AG08395 (cell line): Measurements from ENCODE around the gene RAPGEF3.

Experiments used
- DNase-seq: peaks from one replicate; pipeline ENCODE4 v3.0.0; 2012; ENCODE audit warnings: mixed read lengths, low spot score

RAPGEF3 gene, protein sequence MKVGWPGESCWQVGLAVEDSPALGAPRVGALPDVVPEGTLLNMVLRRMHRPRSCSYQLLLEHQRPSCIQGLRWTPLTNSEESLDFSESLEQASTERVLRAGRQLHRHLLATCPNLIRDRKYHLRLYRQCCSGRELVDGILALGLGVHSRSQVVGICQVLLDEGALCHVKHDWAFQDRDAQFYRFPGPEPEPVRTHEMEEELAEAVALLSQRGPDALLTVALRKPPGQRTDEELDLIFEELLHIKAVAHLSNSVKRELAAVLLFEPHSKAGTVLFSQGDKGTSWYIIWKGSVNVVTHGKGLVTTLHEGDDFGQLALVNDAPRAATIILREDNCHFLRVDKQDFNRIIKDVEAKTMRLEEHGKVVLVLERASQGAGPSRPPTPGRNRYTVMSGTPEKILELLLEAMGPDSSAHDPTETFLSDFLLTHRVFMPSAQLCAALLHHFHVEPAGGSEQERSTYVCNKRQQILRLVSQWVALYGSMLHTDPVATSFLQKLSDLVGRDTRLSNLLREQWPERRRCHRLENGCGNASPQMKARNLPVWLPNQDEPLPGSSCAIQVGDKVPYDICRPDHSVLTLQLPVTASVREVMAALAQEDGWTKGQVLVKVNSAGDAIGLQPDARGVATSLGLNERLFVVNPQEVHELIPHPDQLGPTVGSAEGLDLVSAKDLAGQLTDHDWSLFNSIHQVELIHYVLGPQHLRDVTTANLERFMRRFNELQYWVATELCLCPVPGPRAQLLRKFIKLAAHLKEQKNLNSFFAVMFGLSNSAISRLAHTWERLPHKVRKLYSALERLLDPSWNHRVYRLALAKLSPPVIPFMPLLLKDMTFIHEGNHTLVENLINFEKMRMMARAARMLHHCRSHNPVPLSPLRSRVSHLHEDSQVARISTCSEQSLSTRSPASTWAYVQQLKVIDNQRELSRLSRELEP

DNA sequence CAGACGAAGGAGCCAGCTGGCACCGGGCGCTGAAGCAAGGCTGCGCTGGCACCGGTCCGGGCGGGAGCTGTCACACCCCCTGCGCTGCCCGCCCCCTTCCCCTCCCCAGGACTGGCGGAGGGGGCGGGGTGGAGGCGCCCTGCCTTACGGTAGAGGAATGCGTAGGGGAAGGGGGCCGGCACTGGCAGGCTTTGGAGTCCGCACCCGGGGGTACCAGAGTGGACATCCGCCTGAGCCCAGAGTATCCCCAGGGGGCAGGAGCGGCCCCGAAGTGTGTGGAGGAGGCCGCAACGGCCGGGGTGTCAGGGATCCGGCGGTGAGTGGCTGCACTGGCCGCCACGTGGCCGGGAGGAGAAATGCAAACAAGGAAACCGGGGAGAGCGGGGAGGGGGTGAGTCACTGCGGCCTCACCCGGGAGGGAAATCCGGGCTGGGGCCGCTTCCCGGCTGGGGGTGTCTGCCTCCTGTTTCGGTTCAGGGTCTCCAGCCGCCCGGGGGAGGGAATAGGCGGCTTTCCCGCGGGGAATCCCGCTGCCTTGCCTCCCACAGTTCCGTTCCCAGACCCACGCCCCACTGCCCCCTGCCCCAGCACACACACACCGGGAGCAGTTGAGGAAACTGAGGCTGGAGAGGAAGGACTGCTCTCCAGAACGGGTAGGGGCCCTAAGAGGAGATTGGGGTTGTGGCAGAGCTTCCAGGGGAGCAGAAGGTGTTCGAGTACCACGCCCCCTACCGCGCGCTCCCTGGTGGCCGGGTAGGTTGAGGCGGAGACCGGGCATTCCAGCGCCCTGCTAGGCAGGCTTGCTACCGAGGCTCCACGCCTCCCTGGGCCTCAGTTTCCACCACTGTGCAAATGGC lies at the start of gene RAPGEF3:
TSS of gene RAPGEF3 (minus strand) at position 47 of the 857 bp plus-strand sequence. CDS start 324 bp downstream, outside the sequence.
- DNase-seq: peak; percentile 93

DNA sequence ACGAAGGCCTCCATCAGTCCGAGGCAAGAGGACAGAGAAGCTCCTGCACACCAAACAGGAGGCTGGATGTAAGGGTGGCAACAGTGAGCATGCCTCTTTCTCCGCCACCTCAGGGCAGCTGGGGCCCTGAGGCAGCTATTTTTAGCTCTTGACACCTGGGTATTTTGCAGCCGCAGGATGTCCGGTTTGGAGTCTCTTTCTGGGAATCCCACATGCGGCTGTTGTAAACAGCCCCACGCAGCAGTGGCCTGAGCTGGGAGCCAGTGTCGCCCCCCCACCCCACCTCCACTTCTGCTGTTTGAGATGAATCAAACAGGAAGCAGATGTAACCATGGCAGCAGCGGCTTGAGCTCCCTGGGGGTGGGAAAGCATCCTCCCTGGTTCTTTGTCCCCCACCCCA lies 49.4 kb upstream of the RAPGEF3 start:
- DNase-seq: no peak

DNA sequence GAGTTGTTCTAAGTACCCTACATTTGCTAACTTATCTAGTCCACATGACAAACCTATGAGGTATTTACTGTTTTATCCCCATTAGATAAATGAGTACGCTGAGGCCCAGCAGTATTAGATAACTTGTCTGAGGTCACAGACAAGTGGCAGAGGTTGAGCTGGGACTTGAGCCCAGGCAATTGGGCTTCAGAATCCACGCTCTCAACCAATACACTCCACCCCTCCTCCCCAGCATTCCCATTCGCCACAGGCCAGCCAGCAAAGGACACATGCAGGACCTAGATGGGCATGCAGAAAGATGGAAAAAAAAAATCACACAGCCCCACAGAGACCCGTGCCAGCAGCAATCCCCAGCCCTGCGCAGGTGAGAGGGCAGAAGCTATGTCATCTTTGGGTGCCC lies 48.7 kb upstream of the RAPGEF3 start:
- no peak for DNase-seq

DNA sequence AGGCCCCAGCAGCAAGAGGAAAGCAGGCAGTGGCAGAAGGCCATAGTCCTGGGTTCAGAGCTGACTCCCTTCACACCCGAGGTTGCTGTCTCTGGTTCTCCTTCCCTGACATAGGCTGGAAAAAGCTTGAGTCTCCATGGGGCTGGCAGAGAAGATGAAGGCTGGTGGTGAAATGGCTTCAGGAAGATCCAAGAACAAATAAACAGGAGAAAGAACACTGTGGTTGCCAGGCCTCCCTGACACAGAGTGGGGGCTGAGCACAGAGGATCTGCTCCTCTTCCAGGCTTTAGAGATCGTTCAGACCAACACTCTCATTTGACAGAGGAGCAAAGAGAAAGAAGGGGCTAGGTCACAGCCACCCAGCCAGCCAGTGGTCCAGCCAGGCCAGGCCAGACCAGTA lies 46.7 kb upstream of the RAPGEF3 start:
- DNase-seq: no peak

DNA sequence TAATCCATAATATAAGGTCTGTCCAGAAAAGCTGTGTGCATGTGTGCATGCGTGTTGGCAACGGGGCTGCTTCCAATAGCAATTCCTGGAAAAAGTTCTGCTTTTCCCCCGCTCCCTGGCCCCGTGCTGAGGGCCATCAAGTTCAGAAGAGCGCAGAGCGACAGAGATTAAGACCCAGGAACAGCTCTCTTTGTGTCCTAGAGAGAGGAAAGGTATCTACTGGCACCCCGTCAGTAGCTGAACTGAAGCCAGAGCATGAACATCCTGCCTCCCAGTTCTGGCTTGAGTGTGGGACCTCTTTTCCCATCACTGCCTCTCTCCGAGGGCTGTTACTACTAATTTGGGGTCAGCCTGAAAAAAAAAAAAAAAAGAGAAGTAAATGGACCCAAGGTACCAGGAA lies 45.5 kb upstream of the RAPGEF3 start:
- no peak for DNase-seq

DNA sequence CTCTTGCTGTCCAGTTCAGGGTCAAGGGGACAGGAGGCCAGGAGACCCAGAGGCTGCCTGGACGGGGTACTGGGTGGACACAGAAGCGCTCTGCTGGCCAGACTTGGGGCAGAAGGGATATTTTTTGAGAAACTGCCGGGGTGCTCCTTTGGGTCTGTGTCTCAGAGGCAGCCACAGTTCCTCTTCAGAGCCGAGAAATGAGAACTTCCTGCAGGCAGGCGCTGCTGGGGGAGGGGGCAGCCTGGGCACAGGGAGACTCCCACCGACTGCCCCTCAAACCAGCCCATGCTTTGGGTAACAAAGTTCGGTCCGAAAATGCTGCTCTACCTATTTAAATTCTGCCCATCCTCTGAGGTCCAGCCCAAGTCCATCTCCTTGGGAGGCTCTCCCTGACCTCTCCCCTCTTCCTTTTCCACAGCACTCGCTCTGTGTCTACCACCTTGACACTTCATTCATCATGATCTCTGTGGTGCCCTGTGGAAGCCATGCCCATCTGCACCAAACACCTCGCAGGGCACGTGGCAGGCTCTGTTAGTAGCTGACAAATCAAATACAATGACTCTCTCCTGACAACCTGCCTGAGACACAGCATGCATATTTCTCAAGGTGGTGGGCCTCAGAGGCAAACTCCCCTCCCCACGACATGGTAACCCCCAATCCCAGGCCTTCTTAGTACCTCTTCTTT lies 44.7 kb upstream of the RAPGEF3 start:
- DNase-seq: no peak

DNA sequence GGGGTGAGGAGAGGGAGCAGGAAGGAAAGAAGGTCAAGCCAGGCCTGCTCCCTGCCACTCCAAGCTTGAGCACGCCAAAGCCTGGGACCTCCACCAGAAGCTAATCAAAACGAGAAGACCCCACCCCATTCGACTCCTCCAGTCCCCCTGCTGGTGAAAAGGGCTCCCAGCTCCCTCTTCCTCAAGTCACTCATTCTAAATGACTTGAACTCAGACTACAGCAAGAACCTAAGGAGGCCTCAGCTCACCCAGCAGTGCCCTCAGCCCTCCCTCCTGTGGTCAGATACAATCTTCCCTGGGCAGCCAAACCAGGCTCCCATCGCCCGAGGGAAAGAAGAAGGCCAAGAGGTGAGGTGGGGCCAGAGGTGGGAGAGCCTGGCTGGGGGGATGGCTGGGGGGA lies 43.6 kb upstream of the RAPGEF3 start:
- DNase-seq: no peak

DNA sequence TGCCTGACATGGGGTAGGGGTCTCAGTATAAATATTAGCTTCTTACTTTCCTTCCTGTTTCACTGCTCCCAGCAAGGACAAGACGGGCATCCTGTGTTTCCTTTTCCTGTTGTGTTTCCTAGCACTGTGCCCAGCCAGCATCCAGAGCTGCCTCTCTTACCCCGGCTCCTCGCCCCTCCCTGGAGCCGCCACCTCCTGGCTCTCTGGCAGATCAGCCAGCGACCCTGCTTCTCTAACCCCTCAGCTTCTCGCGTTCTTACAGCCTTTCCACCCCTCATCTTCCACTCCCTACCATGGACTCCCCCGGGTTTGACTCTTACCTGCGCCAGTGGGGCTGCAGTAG lies 43.2 kb upstream of the RAPGEF3 start:
- no peak for DNase-seq

DNA sequence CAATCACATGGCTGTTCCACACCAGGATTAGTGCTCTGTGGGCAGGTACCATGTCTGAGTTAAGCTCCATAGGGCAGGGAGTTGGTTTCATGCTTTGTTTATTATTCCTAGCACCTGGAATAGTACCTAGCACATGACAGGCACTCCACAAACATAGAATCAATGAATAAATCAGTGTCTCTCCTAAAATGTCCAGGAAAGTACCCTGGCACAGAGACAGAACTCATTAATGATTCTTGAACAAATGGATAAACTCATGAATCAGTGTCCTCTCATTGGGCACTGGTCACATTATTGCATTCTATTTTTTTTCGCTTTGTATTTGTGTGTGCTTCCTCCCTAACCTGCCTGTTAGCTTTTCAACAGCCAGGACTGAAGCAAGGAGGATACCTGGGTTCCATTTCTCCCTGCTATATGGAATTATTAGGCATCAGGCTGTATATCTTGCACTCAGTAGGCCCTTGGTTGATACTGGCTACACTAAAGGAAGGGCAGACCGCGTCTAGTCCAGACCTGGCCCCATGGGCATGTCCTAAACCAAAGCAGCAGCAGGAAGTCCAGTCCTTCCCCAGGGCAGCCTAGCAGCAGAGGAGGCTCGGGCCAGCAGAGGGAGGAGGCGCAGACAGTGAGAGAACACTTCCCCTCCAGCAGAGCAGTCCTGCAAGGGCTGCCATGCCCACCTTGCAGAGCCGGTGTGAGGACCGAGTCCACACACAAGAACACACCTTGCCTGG lies 42.7 kb upstream of the RAPGEF3 start:
- no peak for DNase-seq

DNA sequence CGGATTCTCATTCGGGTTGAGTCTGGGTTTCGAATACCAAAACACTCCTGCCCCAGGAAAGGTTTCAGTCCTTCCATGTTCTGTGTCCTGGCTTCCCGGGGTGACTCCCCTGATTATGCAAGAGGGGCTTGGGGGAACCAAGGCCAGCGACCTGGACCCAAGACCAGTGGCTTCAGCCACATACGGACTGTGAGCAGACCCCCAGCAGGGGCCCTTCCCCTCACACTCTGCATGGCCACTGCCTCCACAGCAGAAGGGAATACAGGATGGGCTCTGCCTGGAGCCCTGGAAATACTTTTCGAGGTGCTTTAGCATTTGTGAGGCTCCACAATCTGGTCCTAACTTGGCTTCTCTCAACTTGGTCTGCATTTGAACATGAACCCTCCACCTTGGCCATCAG lies 41.9 kb upstream of the RAPGEF3 start:
- no peak for DNase-seq

DNA sequence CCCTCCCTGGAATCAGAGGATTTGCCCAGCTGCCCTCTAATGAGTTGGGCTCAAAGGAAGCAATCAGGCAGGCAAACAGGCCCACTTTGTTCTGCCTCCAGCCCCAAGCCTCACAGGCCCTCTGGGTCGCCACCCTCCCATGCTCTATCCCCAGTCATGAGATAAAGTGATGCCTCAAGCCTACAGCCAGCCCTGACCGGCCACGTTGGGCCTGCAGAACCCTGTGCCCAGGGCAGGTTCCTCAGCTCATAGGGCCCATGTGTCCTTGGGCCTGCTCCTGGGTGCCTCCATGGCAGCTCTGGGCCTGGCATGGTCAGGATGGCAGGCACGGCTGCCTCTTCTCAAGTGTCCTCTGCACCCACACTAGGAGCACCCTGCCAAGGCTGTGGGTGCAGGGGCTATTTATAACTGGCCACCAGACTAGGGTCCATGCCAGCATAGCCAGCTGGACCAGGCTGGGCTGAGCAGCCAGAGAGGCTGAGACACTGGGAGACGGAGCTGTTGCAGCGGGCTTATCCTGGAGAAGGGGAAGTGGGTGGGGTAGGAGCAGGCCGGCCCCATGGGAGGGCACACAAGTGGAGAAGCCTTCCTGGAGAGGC lies 40.8 kb upstream of the RAPGEF3 start:
- DNase-seq: no peak

DNA sequence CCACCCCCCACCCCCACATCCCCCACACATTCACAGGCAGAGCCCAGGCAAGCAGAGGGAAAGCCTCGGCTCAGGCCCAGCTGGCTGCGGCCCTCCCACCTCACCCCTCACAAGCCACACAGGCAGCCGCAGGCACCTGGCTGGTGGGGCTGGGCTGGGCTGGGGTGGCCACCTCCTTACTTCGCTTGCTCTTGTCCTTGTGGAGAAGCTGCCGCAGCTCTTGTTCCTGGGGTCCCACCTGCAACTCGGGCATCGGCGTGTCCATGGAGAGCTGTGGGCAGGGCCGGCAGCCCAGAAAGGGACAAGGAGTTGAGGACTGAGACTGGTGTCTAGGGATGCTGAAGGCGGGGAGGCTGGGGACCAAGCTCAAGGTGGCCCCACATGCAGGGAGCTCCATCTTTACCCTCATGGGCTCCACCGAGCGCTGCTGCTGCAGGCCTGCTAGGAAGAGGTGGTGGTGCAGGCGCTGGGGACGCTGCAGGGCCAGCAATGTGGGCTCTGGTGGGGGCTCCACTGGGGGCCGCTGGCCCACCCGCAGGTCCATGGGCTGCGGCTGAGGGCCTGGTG lies 39.8 kb upstream of the RAPGEF3 start:
- no peak for DNase-seq

DNA sequence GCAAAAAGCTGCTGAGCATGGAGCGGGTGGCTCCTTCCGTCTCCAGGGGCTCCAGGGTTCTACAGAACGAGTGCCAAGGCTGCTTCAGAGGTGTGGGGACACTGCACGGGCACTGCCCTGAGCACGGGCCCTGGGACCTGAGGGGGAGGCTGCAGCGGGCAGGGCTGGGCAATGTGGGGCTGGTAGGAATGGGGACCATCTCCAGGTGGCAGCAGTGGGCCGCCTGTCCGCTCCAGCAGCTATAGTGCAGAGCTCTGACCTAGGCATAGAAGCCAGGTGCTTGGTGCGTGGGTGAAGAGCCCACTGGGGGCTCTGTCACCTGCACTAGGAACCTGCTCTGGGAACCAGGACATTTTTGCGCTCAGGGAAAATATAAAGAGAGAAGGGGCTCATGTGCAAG lies 38.8 kb upstream of the RAPGEF3 start:
- DNase-seq: no peak

DNA sequence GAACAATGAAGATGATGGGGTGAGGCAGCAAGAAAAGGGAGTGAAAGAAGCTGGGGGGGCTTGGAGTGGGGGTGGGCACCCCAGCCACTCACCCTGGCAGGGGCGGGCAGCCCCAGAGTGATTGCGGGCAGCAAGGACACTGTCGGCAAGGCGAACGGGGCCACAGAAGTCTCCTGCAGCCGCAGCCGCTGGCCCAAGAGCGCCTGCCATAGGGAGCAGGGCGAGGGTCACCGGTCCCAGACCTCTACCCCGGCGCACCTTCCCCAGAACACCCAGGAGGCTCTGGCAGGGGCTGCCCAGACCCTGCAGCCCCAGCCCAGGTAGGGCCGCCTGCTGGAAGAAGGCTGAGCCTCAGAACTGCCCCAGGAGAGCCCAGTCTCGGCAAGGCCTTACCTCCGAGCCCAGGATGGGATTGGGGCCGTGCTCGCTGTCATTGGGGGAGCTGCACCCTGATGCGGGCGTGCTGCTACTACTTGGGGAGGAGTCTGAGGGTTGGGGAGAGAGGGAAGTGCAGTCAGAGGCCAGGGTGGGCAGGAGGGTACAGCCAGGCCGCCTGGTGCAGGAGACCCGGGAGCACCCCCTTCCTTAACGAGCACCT lies 37.2 kb upstream of the RAPGEF3 start:
- DNase-seq: no peak

DNA sequence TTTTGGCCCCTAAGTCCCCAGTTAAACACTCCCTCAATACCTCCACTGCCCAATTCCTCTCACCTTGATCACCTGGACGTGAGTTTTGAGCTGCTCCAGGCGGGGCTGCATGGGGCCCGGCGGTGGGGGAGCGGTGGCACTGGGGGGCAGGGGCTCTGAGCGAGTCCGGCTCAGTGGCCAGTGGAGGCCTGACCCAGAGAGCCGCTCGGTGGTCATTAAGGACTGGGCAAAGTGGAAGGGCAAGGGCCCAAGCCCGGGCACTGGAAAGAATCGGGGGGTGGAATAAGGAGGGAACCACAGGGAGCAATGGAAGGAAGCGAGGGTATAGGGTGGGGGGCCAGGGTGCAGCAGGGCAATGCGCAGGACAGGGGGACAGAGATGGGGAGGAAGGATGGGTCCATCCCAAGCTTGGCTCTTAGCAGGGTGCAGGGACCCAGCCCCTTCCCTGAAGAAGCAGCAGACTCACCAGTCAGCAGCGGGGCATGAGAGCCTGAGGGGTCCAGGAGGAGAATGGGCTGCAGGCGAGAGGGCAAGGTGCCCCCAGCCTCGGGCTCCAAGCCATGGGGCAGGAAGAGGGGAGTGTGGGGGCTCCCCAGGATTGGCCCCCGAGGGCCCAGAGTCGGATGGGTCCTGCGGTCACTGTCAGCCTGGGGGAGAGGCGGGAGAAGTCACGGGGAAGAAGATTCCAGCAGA lies 36.6 kb upstream of the RAPGEF3 start:
- no peak for DNase-seq

DNA sequence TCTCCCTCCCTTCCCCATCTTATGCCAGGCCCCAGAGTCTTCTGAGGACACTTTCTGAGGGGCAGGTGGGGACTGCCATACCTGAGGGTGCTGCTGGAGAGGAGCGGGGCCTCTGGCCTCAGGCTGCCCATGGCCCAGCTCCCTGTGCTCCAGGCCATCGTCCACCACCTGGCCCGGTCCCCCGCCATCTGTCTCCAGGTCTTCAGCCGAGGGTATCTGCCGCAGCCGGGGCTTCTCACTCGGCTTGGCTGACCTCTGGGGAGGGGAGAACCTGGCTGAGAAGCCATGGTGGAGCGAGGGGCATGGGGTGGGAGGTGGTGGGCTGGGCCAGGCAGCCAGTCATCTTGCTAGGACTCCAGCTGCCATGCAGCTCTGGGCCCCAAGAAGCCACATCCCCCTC lies 36.0 kb upstream of the RAPGEF3 start:
- no peak for DNase-seq

DNA sequence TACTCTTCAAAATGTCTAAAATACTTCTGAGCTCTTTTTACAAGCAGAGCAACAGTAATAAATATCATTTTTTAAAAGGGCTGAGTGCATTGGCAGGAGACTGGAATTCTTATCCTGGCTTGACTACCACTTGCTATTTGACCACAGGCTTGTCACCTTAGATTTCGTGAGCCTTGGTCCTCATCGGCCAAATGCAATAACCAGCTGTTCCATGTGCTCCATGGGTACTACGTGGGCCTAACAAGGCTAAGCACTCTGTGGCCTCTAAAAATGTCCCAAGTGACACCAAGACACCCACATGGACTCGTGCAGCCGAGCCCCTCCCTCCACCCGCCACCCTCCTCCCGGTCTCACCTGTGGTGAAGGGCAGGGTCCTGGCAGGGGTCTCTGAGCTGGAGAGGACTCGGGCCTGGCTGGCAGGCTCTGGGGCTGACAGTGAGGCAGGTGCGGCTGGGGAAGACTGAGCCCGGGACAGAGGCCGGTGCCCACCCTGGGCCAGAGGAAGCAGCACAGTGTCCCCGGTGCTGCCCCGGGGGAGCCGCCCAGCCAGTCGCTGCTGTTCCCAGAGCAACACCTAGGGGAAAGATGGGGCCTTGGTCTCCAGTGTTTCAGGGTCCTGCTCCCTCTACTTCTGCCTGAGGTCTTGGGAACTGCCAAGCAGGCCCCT lies 34.5 kb upstream of the RAPGEF3 start:
- DNase-seq: no peak

DNA sequence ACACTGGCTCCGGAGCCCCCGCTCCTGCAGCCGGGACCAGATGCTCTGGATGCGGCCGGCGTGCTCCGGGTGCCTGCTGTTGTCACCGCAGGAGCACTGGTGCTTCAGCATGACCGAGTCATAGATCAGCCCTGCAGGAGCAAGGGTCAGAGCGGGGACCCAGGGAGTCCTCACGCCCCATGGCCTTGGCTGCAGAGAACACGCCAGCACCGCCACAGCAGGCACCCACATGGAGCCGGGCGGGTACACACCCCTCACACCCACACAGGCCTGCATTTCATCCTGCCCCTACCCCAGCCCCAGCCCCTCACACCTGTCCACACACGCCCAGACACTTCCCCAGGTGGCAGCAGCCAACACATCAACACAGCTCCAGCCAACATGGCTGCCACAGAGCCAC lies 33.2 kb upstream of the RAPGEF3 start:
- DNase-seq: no peak

DNA sequence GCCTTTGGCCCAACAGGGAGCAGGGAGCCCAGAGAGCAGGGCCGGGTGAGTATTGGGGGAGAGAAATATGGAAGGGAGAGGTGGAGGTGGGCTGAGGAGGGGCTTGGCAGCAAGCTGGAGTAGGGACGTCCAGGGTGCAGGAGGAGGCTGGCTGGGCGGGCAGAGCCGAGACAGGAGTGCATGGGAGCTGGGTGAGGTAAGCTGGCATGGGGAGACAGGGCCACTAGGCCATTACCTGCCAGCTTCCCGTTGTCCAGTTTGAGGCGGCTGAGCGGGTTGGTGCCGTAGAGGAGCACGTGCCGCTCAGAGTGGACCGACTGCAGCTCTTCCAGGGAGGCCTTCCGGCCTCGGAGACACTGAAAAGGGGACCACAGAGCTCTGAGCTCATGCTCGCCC lies 32.7 kb upstream of the RAPGEF3 start:
- no peak for DNase-seq
